ENCODE data around the gene RRAS. TPM values are rescaled to one million over a fixed set of nuclear protein-coding genes. Genes with fewer than 3 reads are reported as not detected.
A peak's percentile ranks its signal among the peaks of the same experiment; 100 is the strongest.
"Not testable (repeated sequence)": the region's sequence is repeated elsewhere in the genome, so short reads cannot be mapped to it uniquely, and the experiment has no call there.

The RRAS gene
- total RNA-seq, 1 donor from 2014 or later, result 1.2 TPM

- Mint-ChIP-seq H3K4me3 (peak overlapping the region; percentile 81), H3K27me3 (ENCODE audit: low read depth) (peaks cover 52% of the 10 kb centered on the region), H3K36me3 (ENCODE audit: low read depth) (no peaks in the 10 kb centered on the region), H3K27ac (ENCODE audit: unreplicated experiment) (no peak overlapping the region), H3K9me3 (no peaks in the 10 kb centered on the region), H3K4me1 (peaks cover 50% of the 10 kb centered on the region)
- no peak for TF ChIP-seq CTCF (conservative IDR thresholded peaks at IDR 0.05)
- DNase-seq (ENCODE audit: low read depth, low spot score), result no peak
Measured at GRCh38 chr19:49635530-49636232, 4.3 kb downstream of the RRAS start.

GRCh38 chr19:49633273-49633672, 6.7 kb downstream of the RRAS start:
- Mint-ChIP-seq H3K4me1 (peaks cover 29% of the 10 kb centered on the region), H3K4me3 (peak overlapping the region; percentile 15), H3K27me3 (ENCODE audit: low read depth) (peaks cover 34% of the 10 kb centered on the region)
- H3K27ac Mint-ChIP-seq (ENCODE audit: unreplicated experiment); DNase-seq (ENCODE audit: low read depth, low spot score); H3K36me3 Mint-ChIP-seq (ENCODE audit: low read depth); H3K9me3 Mint-ChIP-seq: not testable (repeated sequence)

- no peak for DNase-seq (ENCODE audit: low read depth, low spot score)
- H3K36me3 Mint-ChIP-seq (ENCODE audit: low read depth), result peaks cover 6% of the 10 kb centered on the region
- H3K4me1 Mint-ChIP-seq, result peaks cover 25% of the 10 kb centered on the region
- TF ChIP-seq CTCF (conservative IDR thresholded peaks at IDR 0.05), result no peak
- peaks cover 30% of the 10 kb centered on the region for H3K27me3 Mint-ChIP-seq (ENCODE audit: low read depth)
- no peak overlapping the region for H3K27ac Mint-ChIP-seq (ENCODE audit: unreplicated experiment)
- H3K4me3 Mint-ChIP-seq, result no peak overlapping the region
- H3K9me3 Mint-ChIP-seq, result no peaks in the 10 kb centered on the region
Measured at GRCh38 chr19:49632576-49632975, 7.4 kb downstream of the RRAS start.

GRCh38 chr19:49631610-49632192, 8.2 kb downstream of the RRAS start:
- DNase-seq (ENCODE audit: low read depth, low spot score), result no peak
- peaks cover 6% of the 10 kb centered on the region for H3K36me3 Mint-ChIP-seq (ENCODE audit: low read depth)
- no peak overlapping the region for H3K27ac Mint-ChIP-seq (ENCODE audit: unreplicated experiment)
- H3K27me3 Mint-ChIP-seq (ENCODE audit: low read depth), result peaks cover 23% of the 10 kb centered on the region
- peak overlapping the region; percentile 57 for H3K4me3 Mint-ChIP-seq
- no peaks in the 10 kb centered on the region for H3K9me3 Mint-ChIP-seq
- H3K4me1 Mint-ChIP-seq, result peaks cover 21% of the 10 kb centered on the region
- TF ChIP-seq CTCF (conservative IDR thresholded peaks at IDR 0.05), result no peak

DNA sequence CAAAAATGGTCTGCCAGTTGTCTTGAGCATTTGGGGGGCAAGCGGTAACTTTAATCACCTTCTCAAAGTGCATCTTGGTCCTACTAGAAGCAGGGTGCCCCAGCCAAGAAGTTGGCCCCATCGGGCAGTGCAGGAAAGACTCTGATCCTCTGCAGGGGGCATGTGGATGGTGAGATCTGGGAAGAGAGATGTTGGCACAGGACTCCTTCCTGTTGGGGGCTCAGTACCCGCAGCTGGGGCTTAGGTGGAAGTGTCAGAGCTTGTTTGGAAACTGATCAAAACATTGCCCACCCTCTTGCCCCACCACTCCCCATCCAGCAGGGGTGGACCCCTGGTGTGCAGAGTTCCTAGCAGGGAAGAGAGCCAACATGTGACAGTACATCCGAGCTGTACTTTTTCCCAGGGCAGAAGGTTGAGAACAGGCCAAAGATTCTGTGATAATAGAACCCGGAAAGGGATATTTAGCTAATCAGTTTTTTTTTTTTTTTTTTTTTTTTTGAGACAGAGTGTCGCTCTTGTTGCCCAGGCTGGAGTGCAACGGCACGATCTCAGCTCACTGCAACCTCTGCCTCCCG, 8.8 kb downstream of the RRAS start:
- Mint-ChIP-seq H3K27me3 (ENCODE audit: low read depth) (peaks cover 17% of the 10 kb centered on the region), H3K36me3 (ENCODE audit: low read depth) (peaks cover 6% of the 10 kb centered on the region), H3K4me3 (peak overlapping the region; percentile 61), H3K27ac (ENCODE audit: unreplicated experiment) (peak overlapping the region; percentile 83), H3K4me1 (peaks cover 15% of the 10 kb centered on the region), H3K9me3 (no peaks in the 10 kb centered on the region)
- TF ChIP-seq CTCF (conservative IDR thresholded peaks at IDR 0.05), result no peak
- no peak for DNase-seq (ENCODE audit: low read depth, low spot score)

DNA sequence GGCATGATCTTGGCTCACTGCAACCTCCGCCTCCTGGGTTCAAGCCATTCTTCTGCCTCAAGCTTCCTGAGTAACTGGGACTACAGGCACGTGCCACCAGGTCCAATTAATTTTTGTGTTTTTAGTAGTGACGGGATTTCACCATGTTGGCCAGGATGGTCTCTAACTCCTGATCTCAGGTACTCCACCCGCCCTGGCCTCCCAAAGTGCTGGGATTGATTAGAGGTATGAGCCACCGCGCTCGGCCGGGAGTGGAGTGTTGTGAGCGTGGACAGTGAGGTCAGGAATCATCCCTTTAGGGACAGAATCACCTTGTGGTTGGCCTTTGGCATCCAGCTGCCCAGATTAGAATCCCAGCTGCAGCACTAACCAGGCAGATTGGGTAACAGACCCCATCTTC, 10.3 kb downstream of the RRAS start:
- TF ChIP-seq CTCF (conservative IDR thresholded peaks at IDR 0.05), result no peak

More for the DNA sequence above, 10.3 kb downstream of the RRAS start:
- H3K4me3 Mint-ChIP-seq, result peak overlapping the region; percentile 9
- peaks cover under 1% of the 10 kb centered on the region for H3K4me1 Mint-ChIP-seq
- H3K27ac Mint-ChIP-seq (ENCODE audit: unreplicated experiment), result no peak overlapping the region
- H3K9me3 Mint-ChIP-seq, result no peaks in the 10 kb centered on the region
- peaks cover 6% of the 10 kb centered on the region for H3K36me3 Mint-ChIP-seq (ENCODE audit: low read depth)
- DNase-seq (ENCODE audit: low read depth, low spot score), result no peak
- peaks cover 2% of the 10 kb centered on the region for H3K27me3 Mint-ChIP-seq (ENCODE audit: low read depth)
